GM06990 (cell line): Measurements from ENCODE around the gene SLC12A7.

Source experiments
- DNase-seq: peaks from one replicate; pipeline ENCODE4 v3.0.0-alpha.2; 2011; ENCODE audit not compliant: insufficient read length; ENCODE audit errors: extremely low read depth
- H3K27me3 ChIP-seq: replicated peaks from 2 replicates; pipeline ENCODE4 v1.6.0; 2011; ENCODE audit warnings: low read length; ENCODE audit not compliant: control insufficient read depth, insufficient read depth
- H3K36me3 ChIP-seq: 2 replicates; pipeline ENCODE4 v1.5.1; 2011; ENCODE audit warnings: low read length; ENCODE audit not compliant: control insufficient read depth, insufficient read depth
- H3K4me3 ChIP-seq: replicated peaks from 2 replicates; pipeline ENCODE4 v1.5.1; 2011; ENCODE audit warnings: low read depth, mild to moderate bottlenecking, control low read depth, low read length
- TF ChIP-seq, protein P1 (sequence below): IDR thresholded peaks from 2 replicates; pipeline ENCODE4 v1.5.1; 2011; ENCODE audit warnings: low read length, control low read depth, mild to moderate bottlenecking, inconsistent platforms; ENCODE audit not compliant: insufficient read depth, poor library complexity, severe bottlenecking

SLC12A7 gene

DNA sequence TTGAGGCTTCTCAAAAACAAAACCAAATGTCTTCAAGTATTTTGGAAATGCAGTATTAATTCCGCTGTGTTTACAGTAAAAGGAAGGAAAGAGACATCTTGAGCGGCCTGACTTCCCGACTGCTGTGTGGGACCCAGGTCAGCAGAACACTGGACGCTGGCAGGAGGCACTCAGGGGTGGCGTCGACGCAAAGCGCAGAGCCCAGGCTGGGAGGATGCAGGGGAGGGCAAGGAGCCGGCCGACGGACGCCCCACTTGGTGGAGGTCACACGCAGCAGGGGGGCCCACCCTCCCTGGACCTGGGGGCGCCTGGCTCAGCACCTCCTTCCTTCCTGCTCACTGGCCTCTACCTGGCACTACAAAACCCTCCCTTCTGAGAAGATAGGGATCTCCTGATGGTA lies 19.7 kb downstream of the SLC12A7 start:
- Histone ChIP-seq H3K36me3 (no peaks in the 10 kb centered on the region), H3K27me3 (no peaks in the 10 kb centered on the region)
- TF ChIP-seq, protein P1, sequence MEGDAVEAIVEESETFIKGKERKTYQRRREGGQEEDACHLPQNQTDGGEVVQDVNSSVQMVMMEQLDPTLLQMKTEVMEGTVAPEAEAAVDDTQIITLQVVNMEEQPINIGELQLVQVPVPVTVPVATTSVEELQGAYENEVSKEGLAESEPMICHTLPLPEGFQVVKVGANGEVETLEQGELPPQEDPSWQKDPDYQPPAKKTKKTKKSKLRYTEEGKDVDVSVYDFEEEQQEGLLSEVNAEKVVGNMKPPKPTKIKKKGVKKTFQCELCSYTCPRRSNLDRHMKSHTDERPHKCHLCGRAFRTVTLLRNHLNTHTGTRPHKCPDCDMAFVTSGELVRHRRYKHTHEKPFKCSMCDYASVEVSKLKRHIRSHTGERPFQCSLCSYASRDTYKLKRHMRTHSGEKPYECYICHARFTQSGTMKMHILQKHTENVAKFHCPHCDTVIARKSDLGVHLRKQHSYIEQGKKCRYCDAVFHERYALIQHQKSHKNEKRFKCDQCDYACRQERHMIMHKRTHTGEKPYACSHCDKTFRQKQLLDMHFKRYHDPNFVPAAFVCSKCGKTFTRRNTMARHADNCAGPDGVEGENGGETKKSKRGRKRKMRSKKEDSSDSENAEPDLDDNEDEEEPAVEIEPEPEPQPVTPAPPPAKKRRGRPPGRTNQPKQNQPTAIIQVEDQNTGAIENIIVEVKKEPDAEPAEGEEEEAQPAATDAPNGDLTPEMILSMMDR: no peak

DNA sequence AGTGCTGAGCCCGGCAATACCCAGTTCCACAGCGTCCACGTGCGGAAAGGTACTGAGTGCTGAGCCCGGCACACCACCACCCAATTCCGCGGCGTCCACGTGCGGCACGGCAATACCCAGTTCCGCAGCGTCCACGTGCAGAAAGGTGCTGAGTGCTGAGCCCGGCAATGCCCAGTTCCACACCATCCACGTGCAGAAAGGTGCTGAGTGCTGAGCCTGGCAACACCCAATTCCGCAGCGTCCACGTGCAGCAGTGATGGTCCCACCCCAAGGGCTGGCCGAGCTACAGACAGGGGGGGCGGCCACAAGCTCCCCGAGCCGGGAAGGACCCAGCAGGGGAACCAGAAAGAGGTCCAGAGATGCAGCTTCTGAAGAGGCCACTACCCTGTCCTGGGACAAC lies 20.2 kb downstream of the SLC12A7 start:
- no peaks in the 10 kb centered on the region for H3K36me3 ChIP-seq
- no peak overlapping the region for H3K4me3 ChIP-seq
- TF ChIP-seq, protein P1: no peak

More for the DNA sequence above, 19.7 kb downstream of the SLC12A7 start:
- DNase-seq: no peak
- no peak overlapping the region for H3K4me3 ChIP-seq

DNA sequence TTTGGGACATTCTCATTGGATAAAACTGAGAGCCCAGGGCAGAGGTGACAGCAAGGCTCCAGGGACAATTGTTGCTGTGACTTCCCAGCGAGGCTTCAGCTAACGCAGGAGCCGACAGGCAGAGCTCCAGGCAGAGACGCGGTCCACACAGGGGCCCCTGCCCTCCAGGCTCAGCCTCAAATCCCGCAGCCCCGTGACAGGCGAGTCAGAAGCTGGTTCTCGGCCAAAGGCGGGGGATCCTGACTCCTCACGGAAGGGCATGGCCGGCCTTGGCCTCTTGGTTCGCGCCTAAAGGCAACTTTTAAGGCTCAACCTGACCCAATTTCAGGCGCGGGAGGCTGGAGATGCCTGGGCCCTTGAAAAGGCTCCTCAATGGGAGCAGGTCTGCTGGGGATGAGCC lies 21.3 kb downstream of the SLC12A7 start:
- Histone ChIP-seq H3K4me3 (no peak overlapping the region), H3K36me3 (no peaks in the 10 kb centered on the region), H3K27me3 (no peaks in the 10 kb centered on the region)
- no peak for DNase-seq
- TF ChIP-seq, protein P1: no peak

More for the DNA sequence above, 20.2 kb downstream of the SLC12A7 start:
- no peak for DNase-seq
- H3K27me3 ChIP-seq: no peaks in the 10 kb centered on the region

DNA sequence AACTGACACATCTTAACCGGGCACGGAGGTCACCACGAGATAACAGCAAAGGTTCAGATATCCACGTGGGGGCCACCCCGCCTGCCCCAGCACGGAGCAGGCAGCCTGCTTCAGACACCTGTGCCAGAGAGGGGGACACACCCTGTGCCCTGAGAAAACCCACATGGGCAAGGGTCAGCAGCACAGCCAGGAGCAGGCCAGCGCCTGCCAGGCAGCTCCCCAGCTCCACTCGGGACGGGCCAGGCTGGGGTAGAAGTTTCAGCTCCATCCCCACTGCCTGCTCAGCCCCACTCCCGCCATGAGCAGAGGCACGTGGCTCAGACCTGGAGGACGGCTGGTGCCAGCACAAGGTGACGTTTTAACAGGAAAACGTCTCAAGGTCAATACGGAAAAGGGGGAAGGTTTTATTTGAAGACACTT lies 22.2 kb downstream of the SLC12A7 start:
- Histone ChIP-seq H3K27me3 (no peaks in the 10 kb centered on the region), H3K4me3 (no peak overlapping the region), H3K36me3 (no peaks in the 10 kb centered on the region)
- TF ChIP-seq, protein P1: no peak
- DNase-seq: no peak

DNA sequence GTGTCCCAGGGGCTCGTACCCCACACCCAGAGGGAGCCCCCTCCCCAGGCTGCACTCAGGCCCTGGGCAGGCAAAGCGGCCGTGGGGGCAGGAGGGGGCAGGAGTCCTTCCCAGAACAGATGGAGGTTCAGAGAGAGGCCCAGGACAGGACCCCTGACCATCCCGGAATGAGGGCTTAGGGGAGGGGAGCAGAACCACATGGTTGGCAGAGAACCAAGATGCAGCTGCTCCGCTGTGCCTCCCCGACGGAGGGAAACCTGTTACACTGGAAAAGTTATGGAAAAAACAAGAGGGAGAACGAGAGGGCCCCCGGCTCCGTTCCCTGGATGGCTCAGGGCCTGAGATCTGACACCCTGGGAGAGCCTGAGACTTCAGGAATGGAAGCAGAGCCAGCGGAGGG lies 22.7 kb downstream of the SLC12A7 start:
- TF ChIP-seq, protein P1: no peak
- DNase-seq: no peak
- Histone ChIP-seq H3K36me3 (no peaks in the 10 kb centered on the region), H3K27me3 (no peaks in the 10 kb centered on the region), H3K4me3 (no peak overlapping the region)

DNA sequence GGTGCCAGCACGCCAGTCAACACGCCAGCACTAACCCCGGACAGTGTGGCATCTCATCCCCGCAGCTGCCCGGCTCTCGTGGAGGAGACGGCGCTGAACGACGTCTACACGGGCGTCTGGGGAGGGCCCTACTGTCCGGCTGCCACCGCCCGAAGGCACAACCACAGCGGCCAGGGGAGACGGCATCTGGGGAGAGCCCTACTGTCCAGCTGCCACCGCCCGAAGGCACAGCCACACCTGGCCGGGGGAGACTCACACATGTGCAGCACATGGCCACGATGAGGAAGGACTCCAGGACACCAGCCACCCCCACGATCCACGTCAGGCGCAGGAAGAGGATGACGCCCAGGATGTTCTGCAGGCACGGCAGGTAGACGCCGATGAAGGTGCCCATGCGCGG lies 23.1 kb downstream of the SLC12A7 start:
- H3K36me3 ChIP-seq: no peaks in the 10 kb centered on the region
- no peaks in the 10 kb centered on the region for H3K27me3 ChIP-seq
- H3K4me3 ChIP-seq: no peak overlapping the region
- DNase-seq: no peak
- TF ChIP-seq, protein P1: no peak
